ENCODE results near the gene TYROBP.

- TF ChIP-seq CTCF (IDR thresholded peaks at IDR 0.05) (no peak), POLR2A (IDR thresholded peaks at IDR 0.05) (no peak)
Measured at GRCh38 chr19:35935911-35936737, 28.0 kb upstream of the TYROBP start, which contains the start of gene LRFN3.
